HCT116 (cell line): ENCODE results near the gene ODF4. TPM values are rescaled to one million over a fixed set of nuclear protein-coding genes. Genes with fewer than 3 reads are reported as not detected.

ENCODE experiments used
- ATAC-seq: fragments of 200-7000 bp; cut with Tn5 transposase; 2 replicates; pipeline ENCODE4 v1.9.1; 2020; ENCODE audit warnings: mild to moderate bottlenecking, moderate library complexity
- BruUV-seq: library from RNA; stranded (reverse); fragments of 400-500 nt; replicated peaks from 2 replicates; lab custom pipeline; 2021; lab: Mats Ljungman, UMichigan
- CTCF ChIA-PET: fragments of 300-600 bp; sonication (Branson Sonifier 250); formaldehyde crosslinking; loops from one replicate; lab custom pipeline; 2021; ENCODE audit warnings: antibody characterized with exemption; lab: Charles Lee
- POLR2A ChIA-PET: fragments of 300-600, 350-600 bp; sonication (Branson Sonifier 250); formaldehyde crosslinking; loops from one replicate; lab custom pipeline; 2021; ENCODE audit warnings: antibody characterized with exemption; lab: Charles Lee
- RAD21 ChIA-PET, 2 experiments: fragments of 300-600 bp; sonication (Branson Sonifier 250); formaldehyde crosslinking; loops; one replicate each; lab custom pipeline; 2023; ENCODE audit warnings: low total read pairs in 2 of 2; ENCODE audit not compliant: uncharacterized antibody in 2 of 2, unreplicated experiment in 2 of 2, low non-redundant PET in 1 of 2; lab: Charles Lee
- DNase-seq: peaks from one replicate; pipeline ENCODE4 v3.0.0-alpha.2; 2010; ENCODE audit warnings: low read depth, low spot score
- H2AFZ ChIP-seq: fragments of 200-600 bp; shearing (Covaris generic), sonication (generic); 2 replicates; pipeline ENCODE4 v1.6.1; 2017; ENCODE audit warnings: low read depth, mixed run types, mixed read lengths, antibody characterized with exemption, low read length; ENCODE audit not compliant: poor library complexity, severe bottlenecking
- H3K27ac ChIP-seq: 2 replicates; pipeline ENCODE4 v1.5.1; 2012; ENCODE audit warnings: low read depth, low read length
- H3K27me3 ChIP-seq: fragments of 200-600 bp; sonication (generic); 2 replicates; pipeline ENCODE4 v1.6.1; 2016; ENCODE audit warnings: mixed run types, low read length, mixed read lengths; ENCODE audit not compliant: insufficient read depth
- H3K36me3 ChIP-seq, 2 experiments: fragments of 200-500 bp in 1 of 2; fragments of 200-600 bp in 1 of 2; sonication (Bioruptor generic) in 1 of 2; sonication (generic) in 1 of 2; 2 replicates each; pipeline versions ENCODE4 v1.5.1 to v1.6.1; 2014 to 2016; ENCODE audit warnings: low read length in 2 of 2, inconsistent platforms in 1 of 2, mixed read lengths in 1 of 2, mixed run types in 1 of 2; ENCODE audit not compliant: insufficient read depth in 2 of 2, control insufficient read depth in 1 of 2
- H3K4me1 ChIP-seq, 2 experiments: fragments of 200-600 bp in 1 of 2; sonication (generic) in 1 of 2; 2 replicates each; pipeline versions ENCODE4 v1.5.1 to v1.6.1; 2012 to 2017; ENCODE audit warnings: low read length in 2 of 2, inconsistent platforms in 1 of 2, mild to moderate bottlenecking in 1 of 2, mixed read lengths in 1 of 2, mixed run types in 1 of 2, moderate library complexity in 1 of 2; ENCODE audit not compliant: insufficient read depth in 2 of 2, control insufficient read depth in 1 of 2
- H3K4me2 ChIP-seq: fragments of 200-600 bp; sonication (generic); 2 replicates; pipeline ENCODE4 v1.6.1; 2017; ENCODE audit warnings: mixed run types, low read length, mixed read lengths
- H3K4me3 ChIP-seq, 2 experiments: fragments of 200-600 bp in 1 of 2; sonication (generic) in 1 of 2; replicated peaks in 1 of 2; 2 replicates each; pipeline ENCODE4 v1.5.1; 2011 to 2016; ENCODE audit warnings: low read length in 2 of 2, control low read depth in 1 of 2, low read depth in 1 of 2, mild to moderate bottlenecking in 1 of 2, mixed read lengths in 1 of 2, mixed run types in 1 of 2
- H3K79me2 ChIP-seq: fragments of 200-600 bp; sonication (generic); 2 replicates; pipeline ENCODE4 v1.6.1; 2017; ENCODE audit warnings: mild to moderate bottlenecking, mixed run types, low read length, moderate library complexity, mixed read lengths; ENCODE audit not compliant: insufficient read depth
- H3K9ac ChIP-seq: fragments of 200-600 bp; sonication (generic); 2 replicates; pipeline ENCODE4 v1.6.1; 2016; ENCODE audit warnings: low read length, mixed read lengths
- H3K9me2 ChIP-seq: fragments of 200-600 bp; sonication (generic), shearing (Covaris generic); 2 replicates; pipeline ENCODE4 v1.6.1; 2017; ENCODE audit warnings: mixed run types, mild to moderate bottlenecking, moderate library complexity; ENCODE audit not compliant: insufficient read depth
- H3K9me3 ChIP-seq, 2 experiments: fragments of 200-500 bp in 1 of 2; fragments of 200-600 bp in 1 of 2; sonication (Bioruptor generic) in 1 of 2; sonication (generic) in 1 of 2; 2 replicates each; pipeline ENCODE4 v1.6.1; 2014 to 2017; ENCODE audit warnings: low read length in 2 of 2, mixed read lengths in 2 of 2, inconsistent platforms in 1 of 2, low read depth in 1 of 2, mild to moderate bottlenecking in 1 of 2, mixed run types in 1 of 2, moderate library complexity in 1 of 2; ENCODE audit not compliant: control insufficient read depth in 1 of 2, insufficient read depth in 1 of 2
- H4K20me1 ChIP-seq: fragments of 200-600 bp; sonication (generic), shearing (Covaris generic); 2 replicates; pipeline ENCODE4 v1.6.1; 2017; ENCODE audit warnings: mixed run types, mild to moderate bottlenecking, moderate library complexity; ENCODE audit not compliant: insufficient read depth
- CBX3 ChIP-seq: IDR thresholded peaks from 2 replicates; pipeline ENCODE4 v1.6.1; 2012; ENCODE audit warnings: low read depth
- CEBPB ChIP-seq: IDR thresholded peaks from 2 replicates; pipeline ENCODE4 v1.6.1; 2012; ENCODE audit warnings: low read depth
- EGR1 ChIP-seq: IDR thresholded peaks from 2 replicates; pipeline ENCODE4 v1.6.1; 2012; ENCODE audit warnings: low read depth
- ELF1 ChIP-seq: IDR thresholded peaks from 2 replicates; pipeline ENCODE4 v1.6.1; 2012; ENCODE audit warnings: low read depth, borderline replicate concordance
- EZH2phosphoT487 ChIP-seq: fragments of 200-600 bp; IDR thresholded peaks from 2 replicates; pipeline ENCODE4 v1.6.1; 2018; ENCODE audit warnings: antibody characterized with exemption, borderline replicate concordance
- FOSL1 ChIP-seq: IDR thresholded peaks from 2 replicates; pipeline ENCODE4 v1.6.1; 2012; ENCODE audit warnings: low read depth
- JUND ChIP-seq: IDR thresholded peaks from 2 replicates; pipeline ENCODE4 v1.6.1; 2012
- POLR2A ChIP-seq: IDR thresholded peaks from 2 replicates; pipeline ENCODE4 v1.7.0; 2011; ENCODE audit warnings: borderline replicate concordance; ENCODE audit not compliant: insufficient read depth, insufficient read length; ENCODE audit errors: extremely low read depth
- POLR2AphosphoS5 ChIP-seq: IDR thresholded peaks from 2 replicates; pipeline ENCODE4 v1.6.1; 2011; ENCODE audit warnings: mild to moderate bottlenecking, low read depth, low read length, moderate library complexity
- RAD21 ChIP-seq: IDR thresholded peaks from 2 replicates; pipeline ENCODE4 v1.6.1; 2012; ENCODE audit warnings: low read depth, mild to moderate bottlenecking
- SIN3A ChIP-seq: IDR thresholded peaks from 2 replicates; pipeline ENCODE4 v1.6.1; 2012; ENCODE audit warnings: low read depth
- SRF ChIP-seq: IDR thresholded peaks from 2 replicates; pipeline ENCODE4 v1.6.1; 2012; ENCODE audit warnings: low read depth
- TCF7L2 ChIP-seq: IDR thresholded peaks from 2 replicates; pipeline ENCODE4 v1.7.0; 2011; ENCODE audit warnings: borderline replicate concordance, inconsistent platforms; ENCODE audit not compliant: insufficient read depth, insufficient read length; ENCODE audit errors: extremely low read depth
- YY1 ChIP-seq: IDR thresholded peaks from 2 replicates; pipeline ENCODE4 v1.6.1; 2011; ENCODE audit warnings: low read length, low read depth, moderate library complexity, mild to moderate bottlenecking; ENCODE audit not compliant: insufficient replicate concordance; ENCODE audit errors: extremely low read depth
- ZFX ChIP-seq: fragments of 450-650 bp; IDR thresholded peaks from 2 replicates; pipeline ENCODE4 v1.6.1; 2017
- ZNF274 ChIP-seq: fragments of 200-500 bp; sonication (Bioruptor generic); IDR thresholded peaks from 2 replicates; pipeline ENCODE4 v1.6.1; 2014; ENCODE audit warnings: mild to moderate bottlenecking, low read depth, low read length, inconsistent platforms
- intact Hi-C: fragments of 100-400 bp; cut with micrococcal nuclease; formaldehyde crosslinking; loops from 2 replicates; pipeline ENCODE4 v1.10.0; 2022
- total RNA-seq: library from RNA; stranded (reverse); gene quantifications from one replicate; pipeline ENCODE4 v1.2.1, GENCODE V29; 2021; ENCODE audit not compliant: unreplicated experiment
- TF ChIP-seq, protein P1 (sequence below), 3 experiments: fragments of 200-600 bp in 1 of 3; sonication (generic) in 1 of 3; IDR thresholded peaks in 2 of 3; conservative IDR thresholded peaks in 1 of 3; 2 replicates each; pipeline ENCODE4 v1.5.1; 2012 to 2017; ENCODE audit warnings: low read depth in 2 of 3, low read length in 2 of 3, antibody characterized with exemption in 1 of 3, borderline replicate concordance in 1 of 3, control low read depth in 1 of 3, mild to moderate bottlenecking in 1 of 3, mixed read lengths in 1 of 3, mixed run types in 1 of 3, moderate library complexity in 1 of 3; ENCODE audit not compliant: insufficient read depth in 1 of 3
- TF ChIP-seq, protein P2 (sequence below): IDR thresholded peaks from 2 replicates; pipeline ENCODE4 v1.6.1; 2012
- TF ChIP-seq, protein P3 (sequence below): IDR thresholded peaks from 2 replicates; pipeline ENCODE4 v1.6.1; 2012
- TF ChIP-seq, protein P4 (sequence below): IDR thresholded peaks from 2 replicates; pipeline ENCODE4 v1.6.1; 2012; ENCODE audit warnings: low read depth

ODF4 gene
- total RNA-seq, 1 experiment from 2014 or later, result not detected

DNA sequence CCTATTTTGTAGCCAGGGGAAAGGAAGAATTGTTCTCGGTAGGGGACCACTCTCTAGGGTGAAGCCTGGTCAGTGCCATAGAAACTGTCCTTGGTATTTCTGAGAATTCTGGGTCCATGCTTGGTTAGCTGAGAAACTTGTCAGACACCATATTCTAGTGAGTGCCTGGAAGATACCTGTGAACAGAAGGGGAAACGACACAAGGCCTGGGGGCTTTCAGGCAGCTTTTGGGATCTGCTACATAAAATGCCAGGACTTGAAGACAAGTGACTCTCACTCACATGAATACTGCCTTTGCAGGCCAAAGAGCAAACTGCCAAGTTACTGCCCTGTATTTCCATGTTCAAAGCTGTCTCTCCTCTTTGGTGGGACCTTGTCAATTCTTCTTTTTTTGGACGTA is 18.3 kb downstream of the ODF4 start:
- RAD21 ChIA-PET, result no interaction called here
- Histone ChIP-seq H3K79me2 (no peaks in the 10 kb centered on the region), H3K4me1 (peaks cover 0 to 5% of the 10 kb centered on the region in 2 experiments; a peak in 1 of 4 replicates)
- no TSS peak for BruUV-seq
- no peak for TF ChIP-seq CBX3
- no peak for TF ChIP-seq SRF
- TF ChIP-seq POLR2AphosphoS5, result no peak
- TF ChIP-seq, protein P1, sequence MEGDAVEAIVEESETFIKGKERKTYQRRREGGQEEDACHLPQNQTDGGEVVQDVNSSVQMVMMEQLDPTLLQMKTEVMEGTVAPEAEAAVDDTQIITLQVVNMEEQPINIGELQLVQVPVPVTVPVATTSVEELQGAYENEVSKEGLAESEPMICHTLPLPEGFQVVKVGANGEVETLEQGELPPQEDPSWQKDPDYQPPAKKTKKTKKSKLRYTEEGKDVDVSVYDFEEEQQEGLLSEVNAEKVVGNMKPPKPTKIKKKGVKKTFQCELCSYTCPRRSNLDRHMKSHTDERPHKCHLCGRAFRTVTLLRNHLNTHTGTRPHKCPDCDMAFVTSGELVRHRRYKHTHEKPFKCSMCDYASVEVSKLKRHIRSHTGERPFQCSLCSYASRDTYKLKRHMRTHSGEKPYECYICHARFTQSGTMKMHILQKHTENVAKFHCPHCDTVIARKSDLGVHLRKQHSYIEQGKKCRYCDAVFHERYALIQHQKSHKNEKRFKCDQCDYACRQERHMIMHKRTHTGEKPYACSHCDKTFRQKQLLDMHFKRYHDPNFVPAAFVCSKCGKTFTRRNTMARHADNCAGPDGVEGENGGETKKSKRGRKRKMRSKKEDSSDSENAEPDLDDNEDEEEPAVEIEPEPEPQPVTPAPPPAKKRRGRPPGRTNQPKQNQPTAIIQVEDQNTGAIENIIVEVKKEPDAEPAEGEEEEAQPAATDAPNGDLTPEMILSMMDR (IDR thresholded peaks at IDR 0.05 in 2 of 3, conservative IDR thresholded peaks at IDR 0.05 in 1 of 3; ENCODE audit: borderline replicate concordance in 1 of 3, insufficient read depth in 1 of 3, low read depth in 2 of 3, low read length in 2 of 3), result no peak
- no peak for TF ChIP-seq ZNF274
- no peak for TF ChIP-seq EGR1
- no peak for TF ChIP-seq ELF1
- no peak for TF ChIP-seq TCF7L2
- no peak for TF ChIP-seq YY1
- TF ChIP-seq, protein P2, sequence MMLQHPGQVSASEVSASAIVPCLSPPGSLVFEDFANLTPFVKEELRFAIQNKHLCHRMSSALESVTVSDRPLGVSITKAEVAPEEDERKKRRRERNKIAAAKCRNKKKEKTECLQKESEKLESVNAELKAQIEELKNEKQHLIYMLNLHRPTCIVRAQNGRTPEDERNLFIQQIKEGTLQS, result no peak
- TF ChIP-seq JUND, result no peak
- no peak for TF ChIP-seq RAD21
- TF ChIP-seq POLR2A, result no peak
- no peak for TF ChIP-seq FOSL1
- TF ChIP-seq CEBPB, result no peak
- TF ChIP-seq EZH2phosphoT487, result no peak
- TF ChIP-seq, protein P3, sequence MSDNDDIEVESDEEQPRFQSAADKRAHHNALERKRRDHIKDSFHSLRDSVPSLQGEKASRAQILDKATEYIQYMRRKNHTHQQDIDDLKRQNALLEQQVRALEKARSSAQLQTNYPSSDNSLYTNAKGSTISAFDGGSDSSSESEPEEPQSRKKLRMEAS, result no peak
- no peak for TF ChIP-seq ZFX
- TF ChIP-seq SIN3A, result no peak
- TF ChIP-seq, protein P4, sequence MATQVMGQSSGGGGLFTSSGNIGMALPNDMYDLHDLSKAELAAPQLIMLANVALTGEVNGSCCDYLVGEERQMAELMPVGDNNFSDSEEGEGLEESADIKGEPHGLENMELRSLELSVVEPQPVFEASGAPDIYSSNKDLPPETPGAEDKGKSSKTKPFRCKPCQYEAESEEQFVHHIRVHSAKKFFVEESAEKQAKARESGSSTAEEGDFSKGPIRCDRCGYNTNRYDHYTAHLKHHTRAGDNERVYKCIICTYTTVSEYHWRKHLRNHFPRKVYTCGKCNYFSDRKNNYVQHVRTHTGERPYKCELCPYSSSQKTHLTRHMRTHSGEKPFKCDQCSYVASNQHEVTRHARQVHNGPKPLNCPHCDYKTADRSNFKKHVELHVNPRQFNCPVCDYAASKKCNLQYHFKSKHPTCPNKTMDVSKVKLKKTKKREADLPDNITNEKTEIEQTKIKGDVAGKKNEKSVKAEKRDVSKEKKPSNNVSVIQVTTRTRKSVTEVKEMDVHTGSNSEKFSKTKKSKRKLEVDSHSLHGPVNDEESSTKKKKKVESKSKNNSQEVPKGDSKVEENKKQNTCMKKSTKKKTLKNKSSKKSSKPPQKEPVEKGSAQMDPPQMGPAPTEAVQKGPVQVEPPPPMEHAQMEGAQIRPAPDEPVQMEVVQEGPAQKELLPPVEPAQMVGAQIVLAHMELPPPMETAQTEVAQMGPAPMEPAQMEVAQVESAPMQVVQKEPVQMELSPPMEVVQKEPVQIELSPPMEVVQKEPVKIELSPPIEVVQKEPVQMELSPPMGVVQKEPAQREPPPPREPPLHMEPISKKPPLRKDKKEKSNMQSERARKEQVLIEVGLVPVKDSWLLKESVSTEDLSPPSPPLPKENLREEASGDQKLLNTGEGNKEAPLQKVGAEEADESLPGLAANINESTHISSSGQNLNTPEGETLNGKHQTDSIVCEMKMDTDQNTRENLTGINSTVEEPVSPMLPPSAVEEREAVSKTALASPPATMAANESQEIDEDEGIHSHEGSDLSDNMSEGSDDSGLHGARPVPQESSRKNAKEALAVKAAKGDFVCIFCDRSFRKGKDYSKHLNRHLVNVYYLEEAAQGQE, result no peak
- TF ChIP-seq, all 23 proteins: peak for 0
- H3K4me2 ChIP-seq, result no peak overlapping the region
- H3K9me2 ChIP-seq, result no peaks in the 10 kb centered on the region
- CTCF ChIA-PET, result no interaction called here
- H2AFZ ChIP-seq, result no peak overlapping the region
- H3K36me3 ChIP-seq, result no peaks in the 10 kb centered on the region
- H4K20me1 ChIP-seq, result no peaks in the 10 kb centered on the region
- no peaks in the 10 kb centered on the region for H3K9me3 ChIP-seq
- ATAC-seq, result no peak
- H3K27me3 ChIP-seq, result no peaks in the 10 kb centered on the region
- DNase-seq, result no peak
- H3K4me3 ChIP-seq, result no peak overlapping the region
- intact Hi-C loops, result no loop called here
- H3K27ac ChIP-seq, result no peak overlapping the region
- H3K9ac ChIP-seq, result no peak overlapping the region
- POLR2A ChIA-PET, result no interaction called here
